SK-N-SH (cell line): ENCODE results near the gene PEX7.
A peak's percentile ranks its signal among the peaks of the same experiment; 100 is the strongest.

Source experiments
- CHD2 ChIP-seq: fragments of 150-350 bp; IDR thresholded peaks from 2 replicates; pipeline ENCODE4 v1.6.1; 2018; ENCODE audit warnings: low read length; ENCODE audit not compliant: partially characterized antibody
- CTCF ChIP-seq: fragments of 200-600 bp; sonication (generic); IDR thresholded peaks from 2 replicates; pipeline ENCODE4 v1.6.1; 2017; ENCODE audit warnings: antibody characterized with exemption, mild to moderate bottlenecking, moderate library complexity
- EP300 ChIP-seq, 2 experiments: IDR thresholded peaks; 2 replicates each; pipeline versions ENCODE4 v1.4.0 to v1.6.1; 2012; ENCODE audit warnings: borderline replicate concordance in 1 of 2, low read depth in 1 of 2, low read length in 1 of 2
- FOSL2 ChIP-seq: IDR thresholded peaks from 2 replicates; pipeline ENCODE4 v1.4.0; 2012; ENCODE audit warnings: low read depth, mild to moderate bottlenecking, moderate library complexity, borderline replicate concordance
- GATA2 ChIP-seq: sonication (generic); formaldehyde crosslinking; IDR thresholded peaks from 2 replicates; pipeline ENCODE4 v1.5.0; 2020; ENCODE audit warnings: mild to moderate bottlenecking, missing genetic modification reagents
- JUND ChIP-seq: IDR thresholded peaks from 2 replicates; pipeline ENCODE4 v1.4.0; 2012
- MAX ChIP-seq: IDR thresholded peaks from 2 replicates; pipeline ENCODE4 v1.4.0; 2012; ENCODE audit warnings: low read depth
- PBX3 ChIP-seq: IDR thresholded peaks from 2 replicates; pipeline ENCODE4; 2012
- POLR2AphosphoS5 ChIP-seq: IDR thresholded peaks from 2 replicates; pipeline ENCODE4 v1.6.1; 2012; ENCODE audit warnings: low read depth, low read length
- TAF1 ChIP-seq: IDR thresholded peaks from 2 replicates; pipeline ENCODE4 v1.6.1; 2012; ENCODE audit warnings: low read depth, mild to moderate bottlenecking, low read length, moderate library complexity, borderline replicate concordance
- USF2 ChIP-seq: fragments of 150-350 bp; IDR thresholded peaks from 2 replicates; pipeline ENCODE4 v1.6.1; 2017; ENCODE audit warnings: antibody characterized with exemption, low read length, low read depth, borderline replicate concordance

- TF ChIP-seq GATA2 (CRISPR knock-in tag) (no peak), JUND (no peak), POLR2AphosphoS5 (no peak), USF2 (no peak), CTCF (peak; percentile 71), EP300 (IDR thresholded peaks at IDR 0.05; ENCODE audit: borderline replicate concordance in 1 of 2, low read depth in 1 of 2, low read length in 1 of 2) (no peak), PBX3 (no peak), TAF1 (no peak), CHD2 (no peak), MAX (no peak), FOSL2 (no peak)
Observed at GRCh38 chr6:136846046-136846445, 23.7 kb downstream of the PEX7 start.
